K562 (cell line): Measurements from ENCODE around the gene CAMK2G. TPM values are rescaled to one million over a fixed set of nuclear protein-coding genes. Genes with fewer than 3 reads are reported as not detected.

Source experiments
- ATAC-seq: fragments of 200-7000 bp; cut with Tn5 transposase; 3 replicates; pipeline ENCODE4 v1.9.1; 2020; ENCODE audit warnings: moderate library complexity
- BruUV-seq: library from RNA; stranded (reverse); fragments of 400-500 nt; replicated peaks from 2 replicates; lab custom pipeline; 2021; lab: Mats Ljungman, UMichigan
- CTCF ChIA-PET: fragments of 300-600 bp; formaldehyde crosslinking; extraction: SDS; loops from one replicate; lab custom pipeline; 2021; ENCODE audit warnings: low intra/inter-chr PET ratio; lab: Yijun Ruan, JAX
- POLR2A ChIA-PET: fragments of 300-600, 350-650 bp; sonication (Branson Sonifier 250); formaldehyde crosslinking; extraction: SDS; loops from one replicate; lab custom pipeline; 2021; ENCODE audit warnings: antibody characterized with exemption, inconsistent platforms; lab: Yijun Ruan, JAX
- DNase-seq, 4 experiments: peaks; one replicate each; pipeline versions ENCODE4 v3.0.0 to v3.0.0-alpha.2; 2011 to 2018; ENCODE audit warnings: low spot score in 3 of 4, mixed read lengths in 3 of 4; ENCODE audit errors: extremely low read depth in 1 of 4
- FAIRE-seq: peaks from 2 replicates; lab custom pipeline; 2011; peaks lifted over from hg19 to GRCh38; lab: Jason Lieb, UNC
- H2AFZ ChIP-seq: 2 replicates; pipeline ENCODE4 v1.6.0; 2011; ENCODE audit warnings: low read depth, low read length, control low read depth, inconsistent platforms
- H3K27ac ChIP-seq: fragments of 200-600 bp; 3 replicates; pipeline ENCODE4 v1.8.0; 2011; ENCODE audit warnings: low read depth, mild to moderate bottlenecking, control low read depth, inconsistent platforms, low read length, moderate library complexity, mixed read lengths; ENCODE audit errors: extremely low read depth
- H3K27me3 ChIP-seq, 2 experiments: fragments of 300-600 bp in 1 of 2; 2 replicates in 1 of 2; 3 replicates in 1 of 2; pipeline versions ENCODE4 v1.6.0 to v1.8.0; 2011; ENCODE audit warnings: inconsistent platforms in 2 of 2, low read length in 2 of 2, mild to moderate bottlenecking in 1 of 2, mixed read lengths in 1 of 2, moderate library complexity in 1 of 2; ENCODE audit not compliant: control insufficient read depth in 2 of 2, insufficient read depth in 2 of 2
- H3K36me3 ChIP-seq: fragments of 300-600 bp; 3 replicates; pipeline ENCODE4 v1.8.0; 2011; ENCODE audit warnings: mild to moderate bottlenecking, low read length, inconsistent platforms; ENCODE audit not compliant: control insufficient read depth, insufficient read depth
- H3K4me1 ChIP-seq, 2 experiments: fragments of 200-600 bp in 1 of 2; replicated peaks in 1 of 2; 2 replicates in 1 of 2; 3 replicates in 1 of 2; pipeline versions ENCODE4 v1.5.1 to v1.8.0; 2011; ENCODE audit warnings: inconsistent platforms in 2 of 2, low read length in 2 of 2, mild to moderate bottlenecking in 1 of 2, mixed read lengths in 1 of 2, moderate library complexity in 1 of 2; ENCODE audit not compliant: control insufficient read depth in 2 of 2, insufficient read depth in 2 of 2
- H3K4me2 ChIP-seq: 2 replicates; pipeline ENCODE4 v1.6.1; 2011; ENCODE audit warnings: low read length, control low read depth, inconsistent platforms, mixed read lengths; ENCODE audit not compliant: insufficient read depth
- H3K4me3 ChIP-seq: fragments of 200-600 bp; sonication (generic), shearing (Covaris generic); 2 replicates; pipeline ENCODE4 v1.5.1; 2016; ENCODE audit warnings: control low read depth, inconsistent platforms
- H3K79me2 ChIP-seq: fragments of 200-600 bp; 3 replicates; pipeline ENCODE4 v1.8.0; 2011; ENCODE audit warnings: low read length, inconsistent platforms; ENCODE audit not compliant: control insufficient read depth, insufficient read depth
- H3K9ac ChIP-seq, 2 experiments: 2 replicates each; pipeline versions ENCODE4 v1.6.0 to v1.6.1; 2011; ENCODE audit warnings: low read depth in 2 of 2, low read length in 2 of 2, control low read depth in 1 of 2, inconsistent platforms in 1 of 2, mild to moderate bottlenecking in 1 of 2, mixed read lengths in 1 of 2; ENCODE audit not compliant: insufficient read depth in 1 of 2
- H3K9me1 ChIP-seq: one replicate; pipeline ENCODE4 v1.6.0; 2011; ENCODE audit warnings: inconsistent platforms, mild to moderate bottlenecking, low read length, moderate library complexity; ENCODE audit not compliant: control insufficient read depth, insufficient read depth
- H3K9me3 ChIP-seq: replicated peaks from 2 replicates; pipeline ENCODE4 v1.5.1; 2011; ENCODE audit warnings: low read depth, low read length, inconsistent platforms; ENCODE audit not compliant: control insufficient read depth, insufficient read depth
- H4K20me1 ChIP-seq: replicated peaks from 2 replicates; pipeline ENCODE4 v1.6.1; 2011; ENCODE audit warnings: low read length, inconsistent platforms, mixed read lengths; ENCODE audit not compliant: control insufficient read depth, insufficient read depth
- CBX1 ChIP-seq: sonication (generic); IDR thresholded peaks from 2 replicates; pipeline ENCODE4 v1.6.1; 2016; ENCODE audit warnings: antibody characterized with exemption, low read depth, mild to moderate bottlenecking
- E4F1 ChIP-seq: fragments of 250-450 bp; sonication (Bioruptor Pico); IDR thresholded peaks from 2 replicates; pipeline ENCODE4 v1.5.0; 2021; ENCODE audit warnings: mild to moderate bottlenecking, borderline replicate concordance
- ID3 ChIP-seq, 2 experiments: fragments of 250-450 bp in 1 of 2; fragments of 450-650 bp in 1 of 2; sonication (Bioruptor Pico) in 1 of 2; IDR thresholded peaks; 2 replicates each; pipeline versions ENCODE4 v1.6.1 to v1.8.0; 2016 to 2021; ENCODE audit warnings: mild to moderate bottlenecking in 2 of 2, moderate library complexity in 2 of 2, missing compliant biosample characterization in 1 of 2, missing genetic modification characterization in 1 of 2
- ZNF316 ChIP-seq: fragments of 450-650 bp; IDR thresholded peaks from 2 replicates; pipeline ENCODE4 v1.6.1; 2016
- WGBS: fragments of 100-300 bp; shearing (Covaris generic); methylation state at CpG from one replicate; pipeline ENCODE4 v1.1.6; 2016; ENCODE audit warnings: low coverage, mixed read lengths; ENCODE audit not compliant: insufficient coverage; ENCODE audit errors: missing lambda C conversion rate; 5-methylcytosine and 5-hydroxymethylcytosine counted together
- in situ Hi-C: fragments of 300-500 bp; cut with MboI; formaldehyde crosslinking; loops from 4 replicates; pipeline ENCODE4 v1.15.0; 2018; ENCODE audit warnings: inconsistent platforms, mixed read lengths
- intact Hi-C: fragments of 100-400 bp; cut with micrococcal nuclease; formaldehyde crosslinking; loops from 2 replicates; pipeline ENCODE4 v1.14.2; 2022
- polyA plus RNA-seq, 8 experiments: library from polyadenylated mRNA; depleted of rRNA in 4 of 8; stranded (reverse) in 5 of 8; unstranded in 3 of 8; fragments of >200 nt; fragmentation: Nextera tagmentation in 2 of 8; fragmentation: Illumina TruSeq in 1 of 8; extraction: Ambion mirVana in 2 of 8; extraction: Trizol in 1 of 8; gene quantifications; 2 replicates each; pipeline versions ENCODE4 v1.2.1 to v1.2.3, GENCODE V29; 2011 to 2014; ENCODE audit warnings: inconsistent platforms in 1 of 8, missing spikeins in 1 of 8
- total RNA-seq, 7 experiments: library from RNA; depleted of rRNA in 6 of 7; stranded (reverse); fragments of >200 nt in 6 of 7; fragmentation: Illumina TruSeq in 2 of 7; extraction: Trizol in 2 of 7; gene quantifications; 2 replicates each; pipeline versions ENCODE4 v1.2.1 to v1.2.3, GENCODE V29; 2011 to 2021; ENCODE audit warnings: low replicate concordance in 1 of 7

CAMK2G gene
- total and polyA plus RNA-seq, 9 of the 15 experiments (the other 6 are each of a cell fraction or from before 2014, with no cell fraction given), result 9.0 to 37.9 (median 32.6) TPM

GRCh38 chr10:73909540-73910115 lies 35.3 kb upstream of the CAMK2G start:
- in situ Hi-C loops (no loop called here), intact Hi-C loops (loop anchor here (1.0 kb wide), 1 partner anchor 21 kb away; no protein-coding TSS in a partner anchor)
- H3K4me2 ChIP-seq, result 0 out of 2 replicates have a peak overlapping the region, but pooled peaks have one; percentile 26
- ATAC-seq, result no peak
- CTCF ChIA-PET, result no interaction called here
- no peak for DNase-seq
- H4K20me1 ChIP-seq, result no peaks in the 10 kb centered on the region
- FAIRE-seq, result no peak
- POLR2A ChIA-PET, result interaction anchor here (0.8 to 1.9 kb wide), 5 partner anchors 11 to 130 kb away, joined by 3 to 9 read pairs (median 5); no protein-coding TSS in a partner anchor
- H3K4me1 ChIP-seq, result peaks cover 25 to 38% of the 10 kb centered on the region in 2 experiments
- TF ChIP-seq E4F1 (CRISPR knock-in tag) (peak; percentile 30; the same call in 1 of the 2 replicates), ID3 (CRISPR knock-in tag; IDR thresholded peaks at IDR 0.05) (no peak), ID3 (tag; IDR thresholded peaks at IDR 0.05) (0 out of 2 replicates have a peak, but pooled peaks have one; percentile 21), CBX1 (0 out of 2 replicates have a peak, but pooled peaks have one; percentile 22), ZNF316 (no peak)
- no peaks in the 10 kb centered on the region for H3K79me2 ChIP-seq
- no peaks in the 10 kb centered on the region for H3K9me1 ChIP-seq
- H3K9me3 ChIP-seq, result no peaks in the 10 kb centered on the region
- no TSS peak for BruUV-seq
- H3K36me3 ChIP-seq, result no peaks in the 10 kb centered on the region; the same call in 2 of the 3 replicates
- no peaks in the 10 kb centered on the region; a peak in 1 of 5 replicates for H3K27me3 ChIP-seq
- peak overlapping the region; percentile 61; the same call in 1 of the 2 replicates for H2AFZ ChIP-seq
- peak overlapping the region in 1 of 2 experiments; percentile 28; a peak in 1 of 4 replicates for H3K9ac ChIP-seq
- H3K27ac ChIP-seq, result peak overlapping the region; percentile 56; the same call in 1 of the 3 replicates
- no peak overlapping the region for H3K4me3 ChIP-seq
- 73% methylated on average over 4 of the region's 4 CpGs for WGBS
